Skeletal muscle tissue (tissue), 4 donors: ENCODE data around the gene NXN. TPM values are rescaled to one million over a fixed set of nuclear protein-coding genes. Genes with fewer than 3 reads are reported as not detected.

Experiments
- H3K27ac ChIP-seq: one replicate; pipeline ENCODE4 v1.7.0; 2013; ENCODE audit warnings: mild to moderate bottlenecking, low read depth, low read length, inconsistent platforms
- H3K27me3 ChIP-seq, 3 donors: one replicate each; pipeline ENCODE4 v1.7.0; 2013; ENCODE audit warnings: low read length in 3 of 3; ENCODE audit not compliant: control insufficient read depth in 3 of 3, insufficient read depth in 3 of 3
- H3K36me3 ChIP-seq, 3 donors: one replicate each; pipeline ENCODE4 v1.7.0; 2013; ENCODE audit warnings: low read length in 3 of 3; ENCODE audit not compliant: control insufficient read depth in 3 of 3, insufficient read depth in 3 of 3
- H3K4me1 ChIP-seq, 3 donors: one replicate each; pipeline ENCODE4 v1.7.0; 2013; ENCODE audit warnings: low read length in 3 of 3, mild to moderate bottlenecking in 3 of 3; ENCODE audit not compliant: control insufficient read depth in 3 of 3, insufficient read depth in 3 of 3
- H3K4me3 ChIP-seq, 3 donors: one replicate each; pipeline ENCODE4 v1.7.0; 2013; ENCODE audit warnings: low read length in 3 of 3
- H3K9ac ChIP-seq, 3 donors: one replicate each; pipeline ENCODE4 v1.7.0; 2013; ENCODE audit warnings: low read length in 3 of 3, mild to moderate bottlenecking in 3 of 3, moderate library complexity in 2 of 3, low read depth in 1 of 3
- H3K9me3 ChIP-seq, 3 donors: one replicate each; pipeline ENCODE4 v1.7.0; 2013; ENCODE audit warnings: low read length in 3 of 3; ENCODE audit not compliant: control insufficient read depth in 3 of 3
- total RNA-seq: library from RNA; depleted of rRNA; stranded (reverse); fragments of >200 nt; gene quantifications from one replicate; pipeline ENCODE4 v1.2.3, GENCODE V29; 2014
- donor health status: Osteomylitis.

NXN gene
- total RNA-seq, 1 donor from 2014 or later: 33.9 TPM

DNA sequence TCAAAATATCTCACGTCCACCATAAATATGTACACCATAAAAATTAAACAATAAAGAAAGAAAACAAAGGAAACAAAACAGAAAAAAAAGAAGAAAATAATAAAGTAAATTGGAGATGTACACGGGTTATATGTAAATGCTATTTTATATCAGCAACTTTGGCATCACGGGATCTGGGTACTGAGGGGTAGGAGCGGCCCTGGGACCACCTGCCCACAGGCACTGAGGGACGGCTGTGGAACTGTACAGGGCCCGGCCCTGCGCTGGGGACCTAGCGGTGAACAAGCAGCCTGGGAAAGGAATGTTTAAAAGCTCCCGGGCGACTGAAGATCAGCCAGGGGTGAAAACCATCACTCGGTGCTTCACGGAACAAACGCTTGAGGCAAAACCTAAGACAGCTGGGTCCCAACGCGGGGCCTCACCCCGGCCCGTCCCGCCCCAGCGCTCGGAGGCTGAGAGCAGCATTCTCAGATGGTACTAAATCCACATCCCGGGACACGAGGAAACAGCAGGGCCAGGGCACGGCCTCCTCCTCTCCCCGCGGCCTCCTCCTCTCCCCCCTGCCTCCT, 31.2 kb downstream of the NXN start:
- no peak overlapping the region for H3K9ac ChIP-seq
- no peaks in the 10 kb centered on the region for H3K27me3 ChIP-seq
- no peaks in the 10 kb centered on the region for H3K9me3 ChIP-seq
- no peak overlapping the region for H3K4me3 ChIP-seq
- H3K36me3 ChIP-seq: peaks cover 0 to 2% (median 0%) of the 10 kb centered on the region in 3 donors
- H3K4me1 ChIP-seq: peaks cover 14 to 15% (median 14%) of the 10 kb centered on the region in 3 donors
- H3K27ac ChIP-seq: no peak overlapping the region

GRCh38 chr17:946510-947236, 32.9 kb downstream of the NXN start:
- Histone ChIP-seq H3K9ac (no peak overlapping the region), H3K9me3 (no peaks in the 10 kb centered on the region), H3K36me3 (peaks cover 0 to 2% (median 0%) of the 10 kb centered on the region in 3 donors), H3K27ac (no peak overlapping the region), H3K4me3 (no peak overlapping the region), H3K4me1 (peaks cover 10 to 12% (median 11%) of the 10 kb centered on the region in 3 donors), H3K27me3 (no peaks in the 10 kb centered on the region)

DNA sequence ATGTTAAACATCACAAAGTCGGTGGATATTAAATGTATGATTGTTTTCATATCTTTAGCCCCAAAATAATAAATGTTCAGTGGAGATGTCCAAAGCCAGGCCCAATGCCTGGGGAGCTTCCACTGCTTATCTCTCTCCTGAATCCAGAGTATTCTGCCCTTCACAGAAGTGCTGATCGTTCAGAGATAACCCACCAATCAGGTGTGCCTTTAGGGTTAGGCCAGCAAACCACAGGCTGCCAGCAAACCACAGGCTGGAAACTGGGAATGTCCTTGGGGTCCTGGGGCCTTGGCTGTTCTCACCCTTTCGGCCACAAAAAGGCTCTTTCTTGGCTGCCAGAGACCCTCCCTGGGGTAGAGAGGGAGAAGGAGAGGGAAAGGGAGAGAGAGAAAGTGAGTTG, 33.9 kb downstream of the NXN start:
- H3K4me1 ChIP-seq: peaks cover 7 to 8% (median 8%) of the 10 kb centered on the region in 3 donors
- H3K9me3 ChIP-seq: no peaks in the 10 kb centered on the region
- no peaks in the 10 kb centered on the region for H3K27me3 ChIP-seq
- H3K36me3 ChIP-seq: peaks cover 0 to 2% (median 0%) of the 10 kb centered on the region in 3 donors
- no peak overlapping the region for H3K27ac ChIP-seq
- H3K9ac ChIP-seq: no peak overlapping the region
- no peak overlapping the region for H3K4me3 ChIP-seq

DNA sequence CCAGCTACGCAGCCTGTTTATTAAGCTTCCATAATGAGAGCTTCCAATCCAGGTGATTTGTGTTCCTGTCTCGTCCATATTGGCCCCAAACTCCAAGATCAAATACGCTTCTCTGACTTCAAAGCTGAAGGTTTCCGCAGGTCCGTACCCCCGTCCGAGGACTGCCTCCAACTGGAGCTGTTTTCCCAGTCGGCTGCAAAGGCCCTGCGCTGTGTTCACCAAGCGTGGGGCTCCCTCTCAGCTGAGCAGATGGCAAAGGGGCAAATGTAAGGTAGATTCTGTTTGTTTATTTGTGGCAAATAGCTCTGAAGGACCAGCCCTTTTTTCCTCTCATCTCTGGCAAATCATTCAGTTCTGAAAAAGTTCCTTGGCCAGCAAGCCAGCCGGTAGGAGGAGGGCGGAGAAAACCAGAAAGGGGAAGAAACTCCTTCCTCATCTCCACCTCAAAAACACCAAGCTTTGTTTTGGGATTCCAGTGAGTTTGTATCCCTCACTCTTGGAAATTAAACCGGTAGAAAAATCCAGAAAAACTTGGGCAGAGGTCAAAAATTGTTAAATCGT, 35.2 kb downstream of the NXN start:
- no peak overlapping the region for H3K4me3 ChIP-seq
- no peaks in the 10 kb centered on the region for H3K9me3 ChIP-seq
- H3K4me1 ChIP-seq: no peaks in the 10 kb centered on the region
- peaks cover 0 to 2% (median 0%) of the 10 kb centered on the region in 3 donors for H3K36me3 ChIP-seq
- no peak overlapping the region for H3K9ac ChIP-seq
- H3K27ac ChIP-seq: no peak overlapping the region
- no peaks in the 10 kb centered on the region for H3K27me3 ChIP-seq

GRCh38 chr17:935485-935884, 44.1 kb downstream of the NXN start:
- Histone ChIP-seq H3K9ac (no peak overlapping the region), H3K9me3 (no peaks in the 10 kb centered on the region), H3K27ac (no peak overlapping the region), H3K4me1 (peaks cover 7 to 14% (median 10%) of the 10 kb centered on the region in 3 donors), H3K4me3 (no peak overlapping the region), H3K36me3 (no peaks in the 10 kb centered on the region), H3K27me3 (no peaks in the 10 kb centered on the region)

DNA sequence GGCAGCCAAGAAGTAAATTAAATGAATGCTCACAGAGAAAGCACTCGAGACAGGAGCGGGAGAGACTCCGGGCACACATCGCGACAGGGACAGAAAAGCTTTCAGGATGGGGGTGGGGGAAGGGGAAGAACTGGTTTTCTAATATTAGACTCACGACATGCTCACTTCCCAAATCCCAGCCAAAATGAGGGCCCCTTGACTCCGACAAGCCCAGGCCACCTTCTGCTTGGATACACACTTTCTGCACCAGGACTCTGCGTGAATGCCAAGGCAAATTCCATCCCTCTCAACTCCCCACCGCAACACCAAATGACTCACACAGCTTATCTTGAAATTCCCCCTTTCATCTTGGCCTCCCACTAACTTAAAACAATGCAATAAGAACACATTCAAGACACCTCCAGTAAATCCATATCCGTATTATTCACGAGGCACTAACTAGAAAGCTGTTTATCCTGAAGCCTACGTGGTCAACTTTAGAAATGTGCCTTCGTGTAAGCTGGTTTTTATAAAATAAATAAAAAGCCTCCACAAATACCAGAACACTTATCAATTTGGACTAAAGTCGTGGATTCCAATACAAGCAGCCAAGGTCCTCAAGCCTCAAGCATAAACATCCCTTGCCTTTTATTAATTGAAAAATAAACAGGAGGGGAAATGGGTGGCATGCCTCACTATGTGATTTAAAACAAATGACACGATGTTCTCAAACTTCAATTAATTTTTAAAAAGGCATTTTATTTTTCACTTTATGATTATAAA, 46.1 kb downstream of the NXN start:
- H3K27ac ChIP-seq: peak overlapping the region; percentile 46
- H3K4me3 ChIP-seq: peak overlapping the region in 1 of 3 donors; percentile 22
- no peaks in the 10 kb centered on the region for H3K9me3 ChIP-seq
- H3K9ac ChIP-seq: peak overlapping the region in 1 of 3 donors; percentile 1
- H3K27me3 ChIP-seq: no peaks in the 10 kb centered on the region
- peaks cover 17 to 30% (median 17%) of the 10 kb centered on the region in 3 donors for H3K4me1 ChIP-seq
- H3K36me3 ChIP-seq: no peaks in the 10 kb centered on the region

- Histone ChIP-seq H3K27me3 (no peaks in the 10 kb centered on the region), H3K4me1 (peaks cover 19 to 41% (median 28%) of the 10 kb centered on the region in 3 donors), H3K9ac (no peak overlapping the region), H3K9me3 (no peaks in the 10 kb centered on the region), H3K4me3 (no peak overlapping the region), H3K27ac (no peak overlapping the region), H3K36me3 (no peaks in the 10 kb centered on the region)
Observed at GRCh38 chr17:930258-930657, 49.3 kb downstream of the NXN start.

GRCh38 chr17:929586-929985, 50.0 kb downstream of the NXN start:
- Histone ChIP-seq H3K36me3 (no peaks in the 10 kb centered on the region), H3K9me3 (no peaks in the 10 kb centered on the region), H3K4me1 (peaks cover 22 to 44% (median 32%) of the 10 kb centered on the region in 3 donors), H3K27ac (no peak overlapping the region), H3K27me3 (no peaks in the 10 kb centered on the region), H3K9ac (no peak overlapping the region), H3K4me3 (no peak overlapping the region)

DNA sequence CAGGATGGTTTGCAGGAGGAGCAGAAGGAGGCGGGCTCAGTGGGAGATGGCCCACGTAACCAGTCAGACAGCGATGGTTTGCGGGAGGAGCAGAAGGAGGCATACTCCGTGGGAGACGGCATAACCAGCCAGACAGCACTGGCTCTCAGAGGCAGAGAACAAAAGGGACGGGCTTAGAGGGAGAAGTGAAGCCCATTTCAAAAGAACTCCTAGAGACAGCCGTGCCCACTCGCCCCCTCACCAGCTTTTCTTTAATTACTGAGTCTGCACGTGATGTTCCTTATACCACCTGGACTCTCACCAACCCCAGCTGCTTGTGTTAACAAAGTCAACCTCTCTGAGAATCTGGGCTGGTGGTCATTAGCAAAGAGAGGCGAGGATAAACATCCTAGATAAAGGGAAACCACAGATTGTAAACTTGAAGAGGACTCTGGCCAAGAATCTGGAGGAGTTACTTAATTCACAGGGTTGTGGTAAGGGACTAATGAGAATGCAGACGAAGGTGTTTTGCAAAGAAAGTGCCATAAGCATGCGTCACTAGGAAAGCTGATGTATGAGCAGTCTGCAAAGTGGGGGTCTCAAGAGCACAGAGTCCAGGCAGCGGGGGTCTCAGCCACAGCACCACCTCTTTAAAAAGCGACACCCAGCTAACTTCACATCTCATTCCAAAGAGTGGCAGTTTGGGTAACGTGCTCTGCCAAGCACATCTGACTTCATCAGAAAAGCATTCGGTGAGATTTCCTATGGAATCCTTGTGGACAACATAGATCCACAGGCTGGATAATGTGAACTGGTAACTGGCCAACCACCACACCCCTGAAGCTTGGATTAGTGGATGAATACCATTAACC, 51.7 kb downstream of the NXN start:
- Histone ChIP-seq H3K4me1 (peaks cover 14 to 37% (median 27%) of the 10 kb centered on the region in 3 donors), H3K27ac (no peak overlapping the region), H3K4me3 (no peak overlapping the region), H3K9me3 (no peaks in the 10 kb centered on the region), H3K9ac (no peak overlapping the region), H3K27me3 (no peaks in the 10 kb centered on the region), H3K36me3 (peaks cover 0 to 3% (median 2%) of the 10 kb centered on the region in 3 donors)
